A673 (cell line): ENCODE measurements around the gene SALL1.

ENCODE experiments used
- CTCF ChIP-seq: fragments of 300-800, 200-600 bp; sonication (generic); conservative IDR thresholded peaks from 2 replicates; pipeline ENCODE4 v1.5.1; 2017; ENCODE audit warnings: low read depth, mild to moderate bottlenecking, antibody characterized with exemption, low read length, moderate library complexity, mixed read lengths
- EZH2 ChIP-seq: fragments of 200-600 bp; sonication (generic); IDR thresholded peaks from 2 replicates; pipeline ENCODE4 v1.6.1; 2017; ENCODE audit warnings: borderline replicate concordance, low read depth, mild to moderate bottlenecking, mixed read lengths, antibody characterized with exemption, low read length; ENCODE audit not compliant: poor library complexity, severe bottlenecking

DNA sequence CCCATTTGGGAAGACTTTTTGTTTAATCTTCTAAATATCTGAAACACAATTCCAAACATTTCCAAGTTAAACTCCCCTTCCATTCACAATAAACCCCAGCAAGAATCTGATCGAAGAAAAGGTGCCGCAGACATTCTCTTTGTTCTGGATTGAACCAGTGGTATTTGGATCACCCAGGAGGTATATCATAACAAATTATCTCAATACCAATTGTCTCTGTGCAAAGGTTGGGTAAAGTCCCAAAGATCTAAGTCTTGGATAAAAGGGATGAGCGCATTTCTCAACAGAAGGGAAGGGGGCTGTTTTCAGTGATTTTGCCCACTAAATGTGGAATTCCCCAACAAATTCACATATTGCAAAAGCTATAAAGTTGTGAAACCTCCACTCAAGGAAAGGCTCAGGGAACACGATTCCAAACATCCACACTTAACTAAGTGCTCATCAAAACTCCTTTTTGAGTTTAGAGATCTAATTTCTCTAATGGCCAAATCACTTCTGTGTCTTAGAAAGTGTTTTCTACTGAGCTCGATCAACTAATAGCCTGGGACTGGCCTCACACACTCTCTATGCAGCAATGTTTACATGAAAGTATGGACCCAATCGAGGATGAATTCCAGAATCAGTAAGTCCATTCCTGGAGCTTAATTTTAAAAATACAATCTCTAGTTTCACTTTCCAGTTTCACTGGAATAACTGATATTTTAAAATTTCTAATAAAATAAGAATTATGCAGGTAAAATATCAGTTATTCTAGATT is 30.9 kb downstream of the SALL1 start:
- TF ChIP-seq CTCF (no peak), EZH2 (no peak)
